Measurements from ENCODE around the gene INTS1. TPM values are rescaled to one million over a fixed set of nuclear protein-coding genes. Genes with fewer than 3 reads are reported as not detected.

INTS1 gene
- total and polyA plus RNA-seq, 7 donors, result 16.2 to 78.3 (median 22.9) TPM

- no peak overlapping the region for H3K4me3 ChIP-seq
- no peaks in the 10 kb centered on the region for H3K9me3 ChIP-seq
- TF ChIP-seq EP300 (IDR thresholded peaks at IDR 0.05), result no peak
- TF ChIP-seq, protein P1, sequence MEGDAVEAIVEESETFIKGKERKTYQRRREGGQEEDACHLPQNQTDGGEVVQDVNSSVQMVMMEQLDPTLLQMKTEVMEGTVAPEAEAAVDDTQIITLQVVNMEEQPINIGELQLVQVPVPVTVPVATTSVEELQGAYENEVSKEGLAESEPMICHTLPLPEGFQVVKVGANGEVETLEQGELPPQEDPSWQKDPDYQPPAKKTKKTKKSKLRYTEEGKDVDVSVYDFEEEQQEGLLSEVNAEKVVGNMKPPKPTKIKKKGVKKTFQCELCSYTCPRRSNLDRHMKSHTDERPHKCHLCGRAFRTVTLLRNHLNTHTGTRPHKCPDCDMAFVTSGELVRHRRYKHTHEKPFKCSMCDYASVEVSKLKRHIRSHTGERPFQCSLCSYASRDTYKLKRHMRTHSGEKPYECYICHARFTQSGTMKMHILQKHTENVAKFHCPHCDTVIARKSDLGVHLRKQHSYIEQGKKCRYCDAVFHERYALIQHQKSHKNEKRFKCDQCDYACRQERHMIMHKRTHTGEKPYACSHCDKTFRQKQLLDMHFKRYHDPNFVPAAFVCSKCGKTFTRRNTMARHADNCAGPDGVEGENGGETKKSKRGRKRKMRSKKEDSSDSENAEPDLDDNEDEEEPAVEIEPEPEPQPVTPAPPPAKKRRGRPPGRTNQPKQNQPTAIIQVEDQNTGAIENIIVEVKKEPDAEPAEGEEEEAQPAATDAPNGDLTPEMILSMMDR (IDR thresholded peaks at IDR 0.05), result no peak
- TF ChIP-seq POLR2A (IDR thresholded peaks at IDR 0.05), result no peak
- TF ChIP-seq POLR2AphosphoS5 (IDR thresholded peaks at IDR 0.05), result no peak
- no peak for DNase-seq
- H3K36me3 ChIP-seq, result no peaks in the 10 kb centered on the region
- 54 to 86% methylated on average over 16 of the region's 16 CpGs for whole genome bisulfite sequencing, 2 donors
- no peak overlapping the region for H3K27ac ChIP-seq
- intact Hi-C loops (cut with DNase I), result no loop called here
- H3K27me3 ChIP-seq, result peaks cover 0 to 22% (median 7%) of the 10 kb centered on the region in 3 donors
- H3K4me1 ChIP-seq, result peaks cover 0 to 13% (median 2%) of the 10 kb centered on the region in 4 donors
These were observed 6.6 kb upstream of the INTS1 start for GRCh38 chr7:1510780-1511154.

DNA sequence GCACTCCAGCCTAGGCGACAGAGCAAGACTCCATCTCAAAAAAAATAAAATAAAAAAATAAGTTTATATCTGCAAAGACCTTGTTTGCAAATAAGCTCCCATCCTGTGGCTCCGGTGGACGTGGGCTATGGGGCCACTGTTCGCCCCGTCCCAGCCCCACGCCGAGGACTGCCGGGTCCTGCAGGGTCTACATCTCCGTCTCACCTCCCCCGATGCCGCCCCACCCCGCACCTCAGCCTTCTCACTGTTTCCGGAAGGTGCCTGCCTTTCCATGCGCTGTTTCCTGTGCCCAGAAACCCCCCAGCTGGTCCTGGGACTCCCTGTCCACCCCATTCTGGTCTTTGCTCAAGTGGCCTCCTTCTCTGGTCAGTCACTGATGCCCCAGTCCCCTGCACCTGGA, 5.0 kb upstream of the INTS1 start:
- no peak overlapping the region for H3K4me3 ChIP-seq
- TF ChIP-seq, protein P1 (IDR thresholded peaks at IDR 0.05), result no peak
- TF ChIP-seq EP300 (IDR thresholded peaks at IDR 0.05) (no peak), POLR2AphosphoS5 (IDR thresholded peaks at IDR 0.05) (no peak), POLR2A (IDR thresholded peaks at IDR 0.05) (no peak)
- no peak overlapping the region for H3K27ac ChIP-seq
- intact Hi-C loops (cut with DNase I), result no loop called here
- H3K4me1 ChIP-seq, result peaks cover 0 to 21% (median 5%) of the 10 kb centered on the region in 4 donors
- H3K27me3 ChIP-seq, result peaks cover 0 to 7% (median 7%) of the 10 kb centered on the region in 3 donors
- no peaks in the 10 kb centered on the region for H3K9me3 ChIP-seq
- H3K36me3 ChIP-seq, result no peaks in the 10 kb centered on the region
- WGBS, 2 donors, result 86 to 94% methylated on average over 14 of the region's 14 CpGs
- DNase-seq, result no peak

DNA sequence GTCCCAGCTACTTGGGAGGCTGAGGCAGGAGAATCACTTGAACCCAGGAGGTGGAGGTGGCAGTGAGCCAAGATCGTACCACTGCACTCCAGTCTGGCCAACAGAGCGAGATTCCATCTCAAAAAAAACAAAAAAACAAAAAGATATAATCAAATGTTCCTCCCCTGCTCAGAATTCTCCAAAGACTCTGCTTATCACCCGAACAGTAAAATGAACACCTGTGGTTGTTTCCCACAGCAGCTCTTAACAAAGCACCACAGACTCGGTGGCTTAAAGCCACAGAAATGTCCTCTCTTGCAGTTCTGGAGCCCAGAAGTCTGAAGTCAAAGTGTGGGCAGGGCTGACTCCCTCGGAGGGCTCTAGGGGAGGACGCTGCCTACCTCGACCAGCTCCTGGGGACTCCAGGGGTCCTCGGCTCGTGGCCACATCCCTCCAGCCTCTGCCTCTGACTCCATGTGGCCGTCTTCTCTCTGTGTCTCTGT, 4.1 kb upstream of the INTS1 start:
- Histone ChIP-seq H3K27me3 (no peaks in the 10 kb centered on the region), H3K9me3 (no peaks in the 10 kb centered on the region), H3K36me3 (no peaks in the 10 kb centered on the region), H3K4me1 (peaks cover 0 to 21% (median 9%) of the 10 kb centered on the region in 4 donors), H3K4me3 (no peak overlapping the region), H3K27ac (no peak overlapping the region)
- intact Hi-C loops (cut with DNase I), result no loop called here
- TF ChIP-seq POLR2AphosphoS5 (IDR thresholded peaks at IDR 0.05) (no peak), POLR2A (IDR thresholded peaks at IDR 0.05) (no peak), EP300 (IDR thresholded peaks at IDR 0.05) (no peak)
- TF ChIP-seq, protein P1 (IDR thresholded peaks at IDR 0.05), result no peak
- 54 to 76% methylated on average over 10 of the region's 10 CpGs for WGBS, 2 donors
- no peak for DNase-seq

GRCh38 chr7:1505731-1506550, 1.8 kb upstream of the INTS1 start:
- WGBS, 2 donors, result 55 to 69% methylated on average over 35 of the region's 35 CpGs
- Histone ChIP-seq H3K4me1 (peaks cover 0 to 31% (median 27%) of the 10 kb centered on the region in 4 donors), H3K9me3 (no peaks in the 10 kb centered on the region), H3K4me3 (no peak overlapping the region), H3K27ac (no peak overlapping the region), H3K27me3 (no peaks in the 10 kb centered on the region), H3K36me3 (peaks cover 0 to 19% (median 12%) of the 10 kb centered on the region in 4 donors)
- TF ChIP-seq, protein P1 (IDR thresholded peaks at IDR 0.05), result no peak
- no peak for TF ChIP-seq EP300 (IDR thresholded peaks at IDR 0.05)
- no peak for DNase-seq
- intact Hi-C loops (cut with DNase I), result loop anchor here (2.0 kb wide), 1 partner anchor 25 kb away; the partner anchor contains the start of gene MAFK

Measured in sigmoid colon (tissue), 7 donors.